HG03558 (cell line): Measurements from ENCODE around the gene GNAS-AS1.

Experiments
- ATAC-seq: cut with Tn5 transposase; IDR thresholded peaks from one replicate; pipeline ENCODE4 v1.9.1; 2021; ENCODE audit warnings: moderate number of reproducible peaks; ENCODE audit not compliant: unreplicated experiment; ENCODE audit errors: extremely low read depth

Gene GNAS-AS1

DNA sequence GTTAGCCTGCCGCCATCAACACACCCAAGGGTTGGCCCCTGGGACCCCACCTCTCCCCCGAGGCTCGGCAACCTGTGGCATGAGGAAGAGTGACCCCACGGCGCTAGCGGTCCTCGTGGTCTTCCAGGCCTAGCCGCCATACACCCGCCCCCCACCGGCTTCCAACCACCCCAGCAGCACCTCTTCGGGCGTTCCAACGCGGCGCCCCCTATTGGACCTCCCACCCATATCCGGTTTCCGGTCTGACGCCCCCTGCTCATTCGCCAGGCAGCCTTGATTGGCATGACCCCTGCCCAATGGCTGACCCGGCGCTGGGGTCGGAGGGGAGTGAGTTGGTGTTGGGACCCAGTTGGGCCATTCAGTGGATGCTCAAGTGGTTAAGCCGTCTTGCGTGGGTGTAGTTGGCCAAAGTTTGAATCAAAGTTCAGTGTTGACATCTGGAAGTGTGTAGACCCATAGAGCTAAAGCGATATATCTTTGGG, at the start of gene GNAS-AS1:
Gene GNAS-AS1 (minus strand): TSS at position 210 of the 482 bp plus-strand sequence.
- ATAC-seq = peak; percentile 64

DNA sequence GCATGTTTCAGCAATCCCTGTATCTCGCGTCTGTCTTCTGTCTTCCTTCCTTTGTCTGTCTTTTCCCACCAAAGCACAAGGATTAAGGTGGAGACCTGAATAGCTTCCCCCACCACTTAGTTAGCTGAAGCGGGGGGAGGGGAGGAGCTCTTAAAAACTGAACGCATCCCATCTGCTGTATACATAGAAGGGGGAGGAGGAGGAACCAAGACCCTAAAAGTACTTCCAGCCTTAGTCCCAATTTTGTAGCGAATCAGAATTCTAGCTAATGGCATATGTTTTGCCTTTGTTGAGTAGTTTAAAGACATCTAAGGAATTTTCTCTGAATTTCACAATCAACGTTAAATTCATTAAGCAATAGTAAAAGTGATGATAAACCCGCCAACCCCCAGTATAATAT, 49.7 kb upstream of the GNAS-AS1 start:
- no peak for ATAC-seq

DNA sequence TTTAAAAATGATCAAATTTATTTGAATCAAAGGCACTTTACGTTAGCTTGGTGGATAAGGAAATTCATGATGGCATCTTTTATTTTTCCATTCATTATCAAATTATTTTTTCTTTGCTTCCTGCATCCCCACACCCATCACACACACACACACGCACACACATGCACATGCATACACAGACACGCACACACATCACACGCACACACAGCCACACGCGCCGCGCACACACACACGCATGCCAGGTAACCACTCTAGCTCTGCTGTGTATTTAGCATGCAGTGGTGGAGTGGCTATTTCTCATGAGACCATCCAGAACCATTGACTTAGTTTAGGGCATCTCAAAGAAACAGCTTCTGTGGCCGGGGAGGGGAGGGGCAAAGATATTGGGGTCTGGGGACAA, 48.8 kb upstream of the GNAS-AS1 start:
- no peak for ATAC-seq

DNA sequence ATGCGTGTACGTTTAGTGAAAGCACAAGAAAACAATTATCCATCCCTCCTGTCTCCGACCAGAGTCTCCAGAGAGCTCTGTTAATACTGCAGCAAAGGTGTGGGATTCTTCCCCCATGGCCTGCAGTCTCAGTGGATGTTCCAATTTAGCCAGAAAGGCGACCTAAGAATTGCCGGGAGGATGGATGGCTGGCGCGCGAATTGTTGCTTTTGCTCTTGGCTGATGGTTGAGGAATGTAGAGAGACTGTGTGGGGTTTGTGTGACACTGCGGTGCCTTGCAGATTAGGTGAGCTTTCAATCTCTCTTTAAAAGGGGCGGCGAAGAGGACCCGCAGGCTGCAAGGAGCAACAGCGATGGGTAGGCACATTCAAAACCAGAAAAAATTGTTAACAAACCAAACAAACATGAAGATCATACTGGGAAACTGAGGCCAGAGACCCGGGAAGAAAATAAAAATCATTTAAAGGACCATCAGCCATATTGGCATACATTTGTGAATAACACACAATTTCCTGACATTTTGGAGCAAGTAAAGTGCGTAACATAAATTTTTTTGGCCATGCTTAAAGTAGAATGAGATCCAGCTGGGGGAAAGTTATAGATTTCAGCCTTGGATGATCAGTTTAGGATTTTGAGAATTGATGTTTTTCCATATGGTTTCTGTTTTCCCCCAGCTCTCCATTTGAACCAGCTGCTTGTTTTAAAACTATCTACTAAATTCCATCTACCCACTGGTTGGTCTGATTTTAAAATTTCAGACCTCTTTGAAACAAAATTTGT, 48.1 kb upstream of the GNAS-AS1 start:
- no peak for ATAC-seq

DNA sequence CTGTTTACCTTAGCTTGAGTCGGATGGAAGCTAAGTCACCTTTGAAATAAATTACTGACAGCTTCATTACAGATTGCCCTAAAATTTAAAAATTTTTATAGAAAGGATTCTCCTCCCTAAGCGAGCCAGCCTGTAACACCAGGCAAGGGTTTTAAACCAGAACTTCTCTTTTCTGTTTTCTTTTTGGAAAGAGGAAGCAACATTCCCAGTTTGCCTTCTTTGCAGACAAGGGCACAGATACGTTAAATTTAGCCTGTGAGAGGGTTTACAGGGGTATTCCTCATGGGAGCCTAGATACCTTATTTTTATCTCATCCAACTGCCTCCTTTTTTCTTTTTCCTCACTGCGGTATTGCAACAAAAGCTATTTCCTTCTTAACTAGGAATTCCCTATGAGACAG, 46.8 kb upstream of the GNAS-AS1 start:
- ATAC-seq = no peak

DNA sequence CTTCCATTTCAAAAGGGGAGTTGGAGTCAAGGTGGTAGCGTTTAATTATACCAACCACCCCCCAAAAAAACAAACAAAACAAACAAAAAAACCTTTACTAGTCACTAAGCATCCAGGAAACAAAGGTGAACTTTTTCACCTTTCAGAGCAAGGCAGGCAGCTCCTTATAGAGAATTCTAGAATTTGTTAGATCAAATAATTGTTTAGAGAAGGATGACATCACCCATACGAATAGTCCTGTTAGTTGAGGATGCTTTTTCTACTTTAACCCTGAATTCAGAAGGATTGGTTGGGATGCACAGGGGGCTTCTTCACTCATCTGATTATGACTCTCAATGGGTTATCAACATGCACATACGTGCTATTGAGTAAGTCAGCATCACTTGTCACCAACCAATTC, 46.1 kb upstream of the GNAS-AS1 start:
- ATAC-seq = no peak

DNA sequence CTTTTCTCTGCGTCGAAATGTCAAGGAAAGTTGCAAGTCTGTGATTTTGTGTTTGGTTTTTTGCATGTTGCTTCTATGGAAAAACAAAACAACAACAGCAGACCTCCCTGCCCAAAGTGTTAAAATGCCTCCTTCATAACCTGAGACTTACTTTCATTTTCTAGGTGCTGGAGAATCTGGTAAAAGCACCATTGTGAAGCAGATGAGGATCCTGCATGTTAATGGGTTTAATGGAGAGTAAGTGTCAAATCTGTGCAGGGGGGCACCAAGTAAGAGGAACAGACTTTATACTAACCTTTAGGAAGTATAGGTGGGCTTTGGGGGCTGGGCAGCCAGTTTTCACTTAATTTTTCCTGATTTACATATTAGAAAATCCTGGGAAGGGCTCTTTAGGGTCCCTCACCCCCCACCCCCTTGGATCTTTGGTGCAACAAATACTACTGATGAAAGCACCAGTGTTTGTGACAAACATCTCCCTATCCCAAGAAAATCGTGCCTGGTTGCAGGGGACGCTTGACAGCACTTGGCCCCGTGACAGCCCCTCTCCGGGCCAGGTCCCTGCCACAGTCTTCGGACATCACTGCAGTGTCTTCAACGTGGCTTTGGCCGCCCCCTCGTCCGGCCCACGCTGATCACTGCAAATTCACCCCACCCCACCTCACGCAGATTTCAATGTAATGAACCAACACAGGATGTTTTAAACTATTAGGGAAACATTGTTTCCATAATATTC, 44.9 kb upstream of the GNAS-AS1 start:
- ATAC-seq = no peak

DNA sequence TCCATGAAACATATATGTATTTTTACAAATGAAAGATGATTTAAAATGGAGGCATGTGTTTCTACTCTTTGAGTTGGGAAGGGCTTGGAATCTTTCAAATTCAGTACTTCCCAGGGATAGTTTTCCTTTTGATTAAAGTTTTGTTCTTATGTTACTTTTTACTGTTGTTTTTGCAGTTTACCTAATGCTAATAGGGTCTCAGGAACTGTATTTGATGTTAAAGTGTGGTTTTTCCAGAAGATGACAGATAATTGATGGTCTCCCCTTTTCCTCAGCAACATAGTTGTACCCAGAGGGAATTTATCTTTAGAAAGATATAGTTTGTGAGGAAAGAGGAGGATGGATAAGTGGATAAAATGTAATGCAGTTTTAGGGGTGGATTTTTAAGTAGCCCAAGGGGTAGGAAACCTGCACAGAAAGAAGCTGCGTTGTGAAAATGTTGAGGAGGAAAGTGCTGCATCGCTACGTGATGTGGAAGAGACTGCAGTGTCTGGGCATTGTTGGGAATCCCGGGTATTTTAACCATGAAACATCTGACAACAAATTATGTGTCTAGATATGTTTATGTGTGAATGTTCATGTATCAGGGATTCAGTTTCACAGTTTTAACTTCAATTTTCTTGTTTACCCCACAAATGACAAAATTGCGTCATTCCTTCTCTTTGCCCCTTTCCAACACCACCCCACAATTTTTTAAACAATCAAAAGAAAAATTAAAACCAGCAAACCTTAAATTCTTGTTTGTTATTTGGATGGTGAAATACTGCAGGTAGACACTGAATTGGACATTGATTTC, 44.1 kb upstream of the GNAS-AS1 start:
- ATAC-seq = no peak

DNA sequence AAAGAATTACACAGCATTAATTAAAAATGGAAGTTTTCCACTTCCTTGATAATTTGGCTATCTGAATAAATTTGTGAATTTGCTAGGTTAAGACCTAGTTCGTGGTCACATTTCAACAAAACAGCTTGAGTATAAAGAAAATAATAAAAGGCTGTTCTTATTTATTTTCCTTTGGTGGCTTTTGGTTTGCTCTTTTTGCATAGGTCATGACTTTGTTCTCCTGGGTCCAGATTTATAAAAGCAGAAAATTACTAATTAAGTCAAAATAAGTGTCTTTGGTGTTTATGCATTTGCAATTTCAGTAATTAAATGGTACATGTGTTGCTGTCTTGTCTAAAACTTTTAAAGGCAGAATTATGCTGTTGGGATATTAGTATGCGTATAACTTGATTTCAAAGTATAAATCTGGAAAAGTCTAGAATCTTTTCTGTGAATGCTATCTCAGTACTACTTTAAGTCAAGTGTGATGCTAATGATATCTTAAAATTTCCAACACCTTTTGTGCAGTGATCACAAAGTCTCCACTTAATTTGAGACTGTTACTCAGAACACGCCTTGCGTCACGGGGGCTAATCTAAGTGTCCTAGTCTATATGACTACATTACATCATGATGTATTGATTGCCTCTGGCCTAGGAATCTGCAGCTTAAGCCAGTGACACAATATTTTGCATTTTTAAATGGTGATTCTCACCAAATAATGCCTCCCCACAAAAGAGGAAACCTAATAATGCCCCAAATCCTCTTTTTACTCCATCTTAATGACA, 42.8 kb upstream of the GNAS-AS1 start:
- ATAC-seq = no peak

DNA sequence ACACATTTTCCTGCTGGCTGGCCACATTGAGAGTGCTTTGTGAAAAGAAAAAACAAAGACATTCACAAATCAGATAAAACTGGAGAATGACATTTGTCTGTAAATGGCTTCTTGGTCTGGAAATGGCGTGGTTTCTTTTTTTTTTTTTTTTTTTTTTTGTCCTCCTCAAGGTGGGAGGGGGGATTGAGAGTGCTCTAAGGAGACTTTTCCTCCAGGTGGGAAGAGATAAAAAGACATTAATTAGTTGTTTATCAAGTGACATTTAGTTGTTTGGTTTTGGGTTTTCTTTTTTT, 42.2 kb upstream of the GNAS-AS1 start:
- no peak for ATAC-seq

DNA sequence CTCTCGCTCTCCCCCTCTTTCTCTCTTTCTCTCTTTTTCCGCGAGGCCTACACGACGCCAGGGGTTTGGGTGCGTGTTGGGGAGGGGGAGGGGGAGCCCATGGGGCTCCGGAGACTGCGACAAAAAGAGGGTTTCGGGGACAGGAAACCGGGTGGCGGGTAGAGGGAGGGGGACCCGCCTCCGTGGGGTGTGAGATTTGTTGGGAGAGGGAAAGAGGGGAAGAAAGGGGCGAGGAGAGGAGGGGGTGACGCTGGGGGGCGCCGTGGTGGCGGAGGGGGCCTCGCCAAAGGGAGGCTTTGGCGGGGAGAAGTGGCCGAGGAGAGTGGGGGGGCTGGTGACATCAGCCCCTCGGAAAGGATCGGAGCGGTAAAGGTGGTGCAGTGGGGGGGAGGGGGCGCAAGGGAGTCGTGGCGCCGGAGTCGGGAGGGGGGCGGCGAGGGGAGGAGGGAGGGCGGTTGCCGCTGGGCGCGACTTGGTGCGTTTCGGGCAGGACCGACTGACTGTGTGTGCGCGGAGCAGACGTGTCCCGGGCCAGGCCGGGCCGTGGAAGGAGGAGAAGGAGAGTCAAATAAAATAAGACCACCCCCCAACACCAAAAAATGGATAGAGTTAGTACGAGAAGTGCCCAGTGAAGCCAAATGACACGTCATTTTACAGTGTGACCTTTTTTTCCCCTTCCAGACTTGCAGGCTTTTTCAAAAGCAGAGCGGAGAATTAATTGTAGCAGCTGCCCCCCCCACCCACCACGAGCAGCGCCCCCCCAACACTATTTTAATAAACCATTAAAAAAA, 41.6 kb upstream of the GNAS-AS1 start:
- no peak for ATAC-seq

DNA sequence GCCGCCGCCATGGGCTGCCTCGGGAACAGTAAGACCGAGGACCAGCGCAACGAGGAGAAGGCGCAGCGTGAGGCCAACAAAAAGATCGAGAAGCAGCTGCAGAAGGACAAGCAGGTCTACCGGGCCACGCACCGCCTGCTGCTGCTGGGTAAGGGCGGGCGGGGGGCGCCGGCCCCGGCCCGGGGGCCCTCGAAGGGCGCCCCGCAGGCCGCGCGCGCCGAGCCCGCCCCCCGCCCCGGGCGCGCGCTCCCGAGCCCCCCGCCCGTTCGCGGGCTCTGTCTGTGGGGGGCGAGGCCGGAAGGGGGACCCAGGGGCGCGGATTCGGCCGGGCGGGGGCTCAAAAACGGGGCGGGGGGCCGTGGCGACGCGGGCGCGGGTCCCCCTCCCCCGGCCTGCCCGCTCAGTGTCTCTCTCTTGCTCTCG, 41.0 kb upstream of the GNAS-AS1 start:
- no peak for ATAC-seq

DNA sequence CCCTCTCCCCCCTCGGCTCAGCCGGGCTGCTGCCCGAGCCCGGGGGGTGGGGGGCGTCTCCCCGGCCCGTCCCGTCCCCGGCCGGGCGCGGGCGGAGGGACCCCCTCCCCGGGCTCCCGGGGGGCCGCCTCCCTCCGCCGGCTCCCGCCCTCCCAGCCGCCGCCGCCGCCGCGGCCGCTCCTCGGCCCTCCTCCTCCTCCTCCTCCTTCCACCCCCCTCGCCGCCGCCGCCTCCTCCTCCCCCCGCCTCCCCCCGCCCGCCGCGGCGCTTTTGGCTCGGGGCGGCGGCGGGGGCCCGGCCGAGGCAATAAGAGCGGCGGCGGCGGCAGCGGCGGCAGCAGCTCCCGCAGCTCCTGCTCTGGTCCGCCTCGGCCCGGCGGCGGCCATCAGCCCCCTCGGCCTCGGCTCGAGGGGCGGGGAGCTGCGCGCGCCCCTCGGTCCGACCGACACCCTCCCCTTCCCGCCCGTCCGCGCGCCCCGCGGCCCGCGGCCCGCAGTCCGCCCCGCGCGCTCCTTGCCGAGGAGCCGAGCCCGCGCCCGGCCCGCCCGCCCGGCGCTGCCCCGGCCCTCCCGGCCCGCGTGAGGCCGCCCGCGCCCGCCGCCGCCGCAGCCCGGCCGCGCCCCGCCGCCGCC, 40.5 kb upstream of the GNAS-AS1 start:
- ATAC-seq = no peak

DNA sequence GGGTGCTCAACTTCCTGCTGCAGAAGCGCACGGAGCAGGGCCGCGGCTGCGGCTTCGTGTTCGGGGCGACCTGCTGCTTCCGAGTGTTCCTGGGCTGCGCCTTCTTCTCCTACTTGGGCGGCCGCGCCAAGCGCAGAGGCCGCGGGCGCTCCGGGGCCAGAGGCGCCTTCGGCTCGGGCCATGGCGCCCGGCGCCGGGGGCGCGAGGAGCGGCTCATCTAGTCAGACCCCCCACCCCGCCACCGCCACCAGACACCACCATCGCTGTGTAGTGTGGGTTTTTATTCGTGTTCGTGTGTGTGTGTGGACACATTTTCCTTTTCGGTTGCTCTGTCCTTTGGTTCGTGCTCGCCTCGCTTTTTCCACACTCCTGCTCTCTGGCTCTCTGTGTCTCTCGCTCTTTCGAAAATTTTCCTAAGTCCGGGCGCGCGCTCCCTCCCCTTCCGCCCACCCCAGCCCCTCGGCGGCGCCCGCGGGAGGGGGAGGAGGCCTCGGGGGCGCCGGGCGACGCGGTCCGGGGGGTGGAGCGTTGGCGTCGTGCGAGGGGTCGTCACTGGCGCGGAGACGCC, 39.9 kb upstream of the GNAS-AS1 start:
- no peak for ATAC-seq

DNA sequence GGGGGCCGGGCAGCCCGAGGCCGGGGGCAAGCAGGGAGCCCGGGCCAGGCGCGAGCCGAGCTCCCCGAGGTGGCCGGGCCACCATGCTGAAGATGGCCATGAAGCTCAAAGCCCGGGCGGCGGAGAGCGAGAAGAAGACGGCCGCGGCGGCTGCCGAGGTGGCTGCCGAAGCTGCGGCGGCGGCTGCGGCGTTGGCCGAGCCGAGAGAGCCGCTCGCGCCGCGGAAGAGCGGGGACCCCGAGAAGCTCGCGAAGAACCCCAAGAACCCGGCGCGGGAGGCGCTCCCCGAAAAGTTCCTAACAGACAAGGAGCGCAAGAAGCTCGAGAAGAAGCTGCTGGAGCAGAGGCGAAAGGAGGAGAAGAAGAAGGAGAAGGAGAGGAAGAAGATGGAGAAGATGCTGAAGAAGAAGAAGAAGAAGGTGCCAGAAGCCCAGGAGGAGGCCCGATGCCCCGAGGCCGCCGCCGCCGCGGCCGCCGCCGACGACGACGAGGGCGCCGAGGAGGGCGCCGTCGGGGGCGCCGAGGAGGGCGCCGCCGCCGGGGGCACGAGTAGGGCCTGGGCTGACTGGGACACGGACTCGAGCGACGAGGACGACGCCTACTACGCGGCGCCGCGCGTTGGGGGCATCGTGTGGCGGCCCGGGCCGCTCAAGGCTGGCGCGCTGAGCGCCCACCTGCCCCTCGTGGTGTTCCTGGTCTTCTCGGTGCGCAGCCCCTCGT, 39.3 kb upstream of the GNAS-AS1 start:
- no peak for ATAC-seq

DNA sequence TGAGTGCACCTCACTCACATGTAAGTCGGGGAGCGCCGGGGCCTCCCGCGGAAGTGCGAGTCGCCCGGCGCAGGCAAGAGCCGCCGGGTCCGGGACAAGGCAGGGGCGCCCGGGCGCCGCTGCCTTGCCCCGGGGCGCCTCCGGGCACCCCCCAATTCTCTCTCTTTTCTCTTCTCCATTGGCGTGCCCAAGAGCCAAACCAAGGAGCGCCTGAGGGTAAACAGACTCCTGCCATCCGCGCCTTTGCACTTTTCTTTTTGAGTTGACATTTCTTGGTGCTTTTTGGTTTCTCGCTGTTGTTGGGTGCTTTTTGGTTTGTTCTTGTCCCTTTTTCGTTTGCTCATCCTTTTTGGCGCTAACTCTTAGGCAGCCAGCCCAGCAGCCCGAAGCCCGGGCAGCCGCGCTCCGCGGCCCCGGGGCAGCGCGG, 38.6 kb upstream of the GNAS-AS1 start:
- ATAC-seq = no peak

DNA sequence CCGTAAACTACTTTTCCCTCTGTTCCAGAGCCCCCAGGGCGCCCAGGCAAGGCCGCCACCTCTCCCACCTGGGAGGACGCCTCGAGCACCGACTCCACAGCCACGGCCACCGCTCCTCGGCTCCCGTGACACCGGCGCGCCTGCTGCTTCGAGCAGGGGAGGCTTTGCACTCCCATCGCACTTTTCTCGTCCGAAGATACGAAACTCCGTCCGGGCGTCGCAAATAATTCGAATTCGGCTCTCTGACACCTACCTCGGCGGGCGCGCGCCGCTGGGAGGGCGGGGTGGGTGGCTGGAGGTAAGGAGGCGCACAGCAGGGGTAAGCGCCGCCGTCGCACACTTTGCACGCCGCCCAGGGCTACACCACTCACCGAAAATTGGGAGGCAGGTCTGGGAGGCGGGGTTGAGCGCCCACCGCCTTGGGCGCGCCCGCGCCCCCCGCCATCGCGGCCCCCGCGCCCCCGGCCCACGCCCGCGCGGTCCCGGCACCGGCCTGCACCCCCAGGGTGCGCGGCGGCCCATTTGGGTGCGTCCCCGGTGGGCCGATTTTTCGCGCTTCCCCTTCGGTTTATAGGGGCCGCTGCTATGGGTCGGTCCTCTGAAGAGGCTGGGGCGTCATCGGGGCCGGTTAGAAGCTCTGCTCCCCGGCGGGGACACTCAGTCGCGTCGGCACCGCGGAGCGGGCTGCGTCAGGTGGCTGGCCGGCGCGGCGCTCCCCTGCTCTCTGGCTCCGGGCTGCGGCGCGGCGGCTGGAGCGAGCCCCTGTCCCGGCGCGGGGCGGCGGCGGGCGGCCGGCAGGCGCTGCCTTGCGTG, 38.0 kb upstream of the GNAS-AS1 start:
- no peak for ATAC-seq
